ENCODE results near the gene SLC25A41. TPM values are rescaled to one million over a fixed set of nuclear protein-coding genes. Genes with fewer than 3 reads are reported as not detected.

The SLC25A41 gene
- total RNA-seq, 1 donor from 2014 or later: not detected

- no peak for TF ChIP-seq EZH2 (IDR thresholded peaks at IDR 0.05)
- TF ChIP-seq EZH2phosphoT487 (IDR thresholded peaks at IDR 0.05): no peak
- TF ChIP-seq CTCF (IDR thresholded peaks at IDR 0.05): no peak
- no peaks in the 10 kb centered on the region for H3K36me3 ChIP-seq
- no peak overlapping the region for H3K27ac ChIP-seq
- no peaks in the 10 kb centered on the region for H3K27me3 Mint-ChIP-seq (ENCODE audit: insufficient read depth, low read depth)
- H3K4me3 Mint-ChIP-seq: no peak overlapping the region
- no peaks in the 10 kb centered on the region for H4K20me1 ChIP-seq (ENCODE audit: low read depth)
- H3K27ac Mint-ChIP-seq: no peak overlapping the region
- H3K9me3 Mint-ChIP-seq: peaks cover 12% of the 10 kb centered on the region
- peaks cover 43% of the 10 kb centered on the region for H3K36me3 Mint-ChIP-seq
- H3K4me1 Mint-ChIP-seq: no peaks in the 10 kb centered on the region
- no peak overlapping the region for H3K4me3 ChIP-seq
- H3K27me3 ChIP-seq: no peaks in the 10 kb centered on the region
- no peaks in the 10 kb centered on the region for H3K4me1 ChIP-seq
- no peak overlapping the region for H3K9ac ChIP-seq
- H3K9me3 ChIP-seq (ENCODE audit: low read depth): no peaks in the 10 kb centered on the region
- DNase-seq (ENCODE audit: low spot score): no peak
- H3K4me2 ChIP-seq: no peak overlapping the region
- no peaks in the 10 kb centered on the region for H3K79me2 ChIP-seq (ENCODE audit: low read depth)
- H3F3A ChIP-seq (ENCODE audit: low read depth): no peaks in the 10 kb centered on the region
- no peak overlapping the region for H2AFZ ChIP-seq (replicated peaks)
Measured at GRCh38 chr19:6452223-6452614, 18.7 kb upstream of the SLC25A41 start.

GRCh38 chr19:6451583-6452222 is 18.1 kb upstream of the SLC25A41 start:
- Mint-ChIP-seq H3K4me1 (no peaks in the 10 kb centered on the region), H3K27me3 (ENCODE audit: insufficient read depth, low read depth) (no peaks in the 10 kb centered on the region), H3K4me3 (no peak overlapping the region), H3K9me3 (peaks cover 12% of the 10 kb centered on the region), H3K36me3 (peaks cover 46% of the 10 kb centered on the region), H3K27ac (no peak overlapping the region)
- Histone ChIP-seq H3K79me2 (ENCODE audit: low read depth) (no peaks in the 10 kb centered on the region), H3K27me3 (no peaks in the 10 kb centered on the region), H3K27ac (no peak overlapping the region), H3K36me3 (no peaks in the 10 kb centered on the region), H3K4me2 (no peak overlapping the region), H4K20me1 (ENCODE audit: low read depth) (no peaks in the 10 kb centered on the region), H2AFZ (replicated peaks) (no peak overlapping the region), H3K9ac (no peak overlapping the region), H3K9me3 (ENCODE audit: low read depth) (no peaks in the 10 kb centered on the region), H3K4me3 (no peak overlapping the region), H3F3A (ENCODE audit: low read depth) (no peaks in the 10 kb centered on the region), H3K4me1 (no peaks in the 10 kb centered on the region)
- TF ChIP-seq EZH2 (IDR thresholded peaks at IDR 0.05) (no peak), CTCF (IDR thresholded peaks at IDR 0.05) (no peak), EZH2phosphoT487 (IDR thresholded peaks at IDR 0.05) (no peak)
- DNase-seq (ENCODE audit: low spot score): no peak

- no peaks in the 10 kb centered on the region for H3K36me3 ChIP-seq
- H3K4me3 Mint-ChIP-seq: no peak overlapping the region
- no peaks in the 10 kb centered on the region for H3K4me1 ChIP-seq
Measured at GRCh38 chr19:6450166-6450565, 16.6 kb upstream of the SLC25A41 start.

More at GRCh38 chr19:6450166-6450565, 16.6 kb upstream of the SLC25A41 start:
- Mint-ChIP-seq H3K36me3 (peaks cover 48% of the 10 kb centered on the region), H3K4me1 (no peaks in the 10 kb centered on the region), H3K27me3 (ENCODE audit: insufficient read depth, low read depth) (no peaks in the 10 kb centered on the region), H3K27ac (no peak overlapping the region), H3K9me3 (peaks cover 9% of the 10 kb centered on the region)
- no peak overlapping the region for H3K9ac ChIP-seq
- TF ChIP-seq EZH2phosphoT487 (IDR thresholded peaks at IDR 0.05) (no peak), EZH2 (IDR thresholded peaks at IDR 0.05) (no peak), CTCF (IDR thresholded peaks at IDR 0.05) (no peak)
- no peak overlapping the region for H3K27ac ChIP-seq
- H3K9me3 ChIP-seq (ENCODE audit: low read depth): no peaks in the 10 kb centered on the region
- no peak overlapping the region for H2AFZ ChIP-seq (replicated peaks)
- no peaks in the 10 kb centered on the region for H3K27me3 ChIP-seq
- no peak for DNase-seq (ENCODE audit: low spot score)
- H3K4me3 ChIP-seq: no peak overlapping the region
- H3K79me2 ChIP-seq (ENCODE audit: low read depth): no peaks in the 10 kb centered on the region
- no peak overlapping the region for H3K4me2 ChIP-seq
- H3F3A ChIP-seq (ENCODE audit: low read depth): no peaks in the 10 kb centered on the region
- H4K20me1 ChIP-seq (ENCODE audit: low read depth): no peaks in the 10 kb centered on the region

Data from neural progenitor cell (in vitro differentiated cells).